Mesodermal cell (in vitro differentiated cells): Measurements from ENCODE around the gene FOXJ1.

ENCODE experiments used
- H3K27ac ChIP-seq: 2 replicates; pipeline ENCODE4 v1.7.0; 2013; ENCODE audit warnings: mild to moderate bottlenecking, low read depth, low read length, moderate library complexity; ENCODE audit not compliant: severe bottlenecking
- H3K36me3 ChIP-seq: 2 replicates; pipeline ENCODE4 v1.7.1; 2013; ENCODE audit warnings: mild to moderate bottlenecking, low read length, moderate library complexity; ENCODE audit not compliant: control insufficient read depth, insufficient read depth
- H3K4me1 ChIP-seq: one replicate; pipeline ENCODE4 v1.7.1; 2013; ENCODE audit warnings: mild to moderate bottlenecking, low read length; ENCODE audit not compliant: insufficient read depth, control insufficient read depth, poor library complexity, severe bottlenecking
- H3K4me3 ChIP-seq: 2 replicates; pipeline ENCODE4 v1.7.0; 2013; ENCODE audit warnings: low read length, control low read depth, mild to moderate bottlenecking; ENCODE audit not compliant: insufficient read depth, poor library complexity, severe bottlenecking; ENCODE audit errors: extremely low read depth
- H3K9me3 ChIP-seq: 2 replicates; pipeline ENCODE4 v1.7.1; 2013; ENCODE audit warnings: mild to moderate bottlenecking, low read length, moderate library complexity; ENCODE audit not compliant: control insufficient read depth
- WGBS, 2 experiments: methylation state at CpG; one replicate each; pipeline ENCODE4 v1.1.5; 2013; ENCODE audit warnings: missing lambda C conversion rate in 2 of 2; ENCODE audit not compliant: insufficient coverage in 2 of 2; 5-methylcytosine and 5-hydroxymethylcytosine counted together

The FOXJ1 gene

GRCh38 chr17:76132574-76133338, 8.3 kb downstream of the FOXJ1 start:
- Histone ChIP-seq H3K4me3 (no peak overlapping the region), H3K4me1 (peaks cover 4% of the 10 kb centered on the region), H3K9me3 (no peaks in the 10 kb centered on the region), H3K27ac (no peak overlapping the region), H3K36me3 (no peaks in the 10 kb centered on the region)
- WGBS, 2 experiments = 19 to 50% methylated on average over 3 to 10 of the region's 21 CpGs

DNA sequence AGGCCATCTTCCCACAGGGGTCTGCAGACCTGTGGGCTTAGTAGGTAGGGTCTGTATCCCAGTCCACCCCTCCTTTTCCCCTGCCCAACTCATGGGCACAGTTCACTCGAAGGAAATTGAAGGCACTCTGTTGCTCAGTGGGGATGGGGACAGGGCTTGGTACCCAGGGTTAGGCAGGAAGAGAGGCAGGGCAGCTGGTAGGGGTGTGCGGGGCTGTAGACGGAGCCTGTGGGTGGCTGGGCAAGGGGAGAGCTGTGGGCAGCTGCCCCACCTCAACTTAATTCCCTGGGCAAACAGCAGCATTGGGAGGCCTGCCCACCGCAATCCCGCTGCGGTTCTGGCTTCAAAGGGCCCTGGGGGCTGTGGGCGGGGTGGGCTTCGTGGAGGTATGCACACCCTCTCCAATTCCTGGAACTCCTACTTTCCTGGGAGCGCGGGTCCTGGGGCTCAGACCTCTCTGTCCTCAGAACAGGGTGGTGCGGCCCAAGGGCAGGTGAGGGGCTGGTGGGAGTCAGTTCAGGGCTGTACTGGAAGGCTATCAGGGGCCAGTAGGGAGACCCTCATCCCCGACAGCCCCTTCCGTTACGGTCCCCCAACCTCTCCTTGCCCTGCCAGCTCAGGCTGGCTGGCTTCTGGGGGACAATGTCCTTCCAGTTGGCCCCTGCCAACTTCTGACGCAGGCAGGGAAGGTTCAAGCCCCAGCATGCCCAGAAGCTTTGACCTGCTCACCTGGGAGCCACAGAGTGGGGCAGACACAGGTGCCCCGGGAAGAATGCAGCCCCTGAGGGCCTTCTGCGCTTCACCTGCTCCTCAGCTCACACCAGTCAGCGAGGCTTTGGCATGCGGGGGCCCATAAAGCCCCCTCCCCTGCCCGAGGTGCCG, 9.1 kb downstream of the FOXJ1 start:
- H3K4me3 ChIP-seq = no peak overlapping the region
- H3K9me3 ChIP-seq = no peaks in the 10 kb centered on the region
- no peak overlapping the region for H3K27ac ChIP-seq
- WGBS, 2 experiments = 26 to 42% methylated on average over 8 to 12 of the region's 21 CpGs
- H3K4me1 ChIP-seq = no peaks in the 10 kb centered on the region
- H3K36me3 ChIP-seq = no peaks in the 10 kb centered on the region

- H3K9me3 ChIP-seq = no peaks in the 10 kb centered on the region
- no peak overlapping the region for H3K4me3 ChIP-seq
- no peak overlapping the region for H3K27ac ChIP-seq
- H3K4me1 ChIP-seq = no peaks in the 10 kb centered on the region
- H3K36me3 ChIP-seq = no peaks in the 10 kb centered on the region
- WGBS, 2 experiments = 51 to 55% methylated on average over 10 to 16 of the region's 21 CpGs
Observed at GRCh38 chr17:76131051-76131691, 9.9 kb downstream of the FOXJ1 start.

GRCh38 chr17:76130473-76130872, 10.6 kb downstream of the FOXJ1 start:
- no peaks in the 10 kb centered on the region for H3K9me3 ChIP-seq
- no peaks in the 10 kb centered on the region for H3K36me3 ChIP-seq
- no peak overlapping the region for H3K4me3 ChIP-seq
- no peaks in the 10 kb centered on the region for H3K4me1 ChIP-seq
- H3K27ac ChIP-seq = no peak overlapping the region
- WGBS, 2 experiments = 81 to 85% methylated on average over 11 to 12 of the region's 13 CpGs

DNA sequence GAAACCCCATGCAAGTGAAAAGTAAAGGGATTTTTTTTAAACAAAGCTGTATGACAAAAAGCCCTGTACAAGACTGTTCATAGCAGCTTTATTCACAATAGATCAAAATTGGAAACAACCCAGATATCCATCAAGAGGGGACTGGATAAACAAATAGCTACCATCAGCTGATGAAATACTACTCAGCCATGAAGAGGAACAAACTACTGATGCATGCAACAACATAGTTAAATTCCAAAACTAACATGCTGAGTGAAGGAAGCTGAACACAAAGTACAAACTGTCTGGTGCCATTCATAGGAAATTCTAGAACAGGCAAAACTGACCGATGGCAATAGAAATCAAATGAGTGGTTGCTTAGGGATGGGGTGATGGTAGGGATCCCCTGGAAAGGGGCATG, 15.1 kb downstream of the FOXJ1 start:
- Histone ChIP-seq H3K27ac (no peak overlapping the region), H3K4me1 (no peaks in the 10 kb centered on the region), H3K36me3 (no peaks in the 10 kb centered on the region), H3K9me3 (no peaks in the 10 kb centered on the region), H3K4me3 (no peak overlapping the region)
- WGBS, 2 experiments = 100% methylated on average over 1 of the region's 1 CpG

GRCh38 chr17:76125391-76125675, 15.7 kb downstream of the FOXJ1 start:
- H3K9me3 ChIP-seq = no peaks in the 10 kb centered on the region
- no peak overlapping the region for H3K27ac ChIP-seq
- no peaks in the 10 kb centered on the region for H3K36me3 ChIP-seq
- H3K4me3 ChIP-seq = no peak overlapping the region
- 79 to 89% methylated on average over 4 to 5 of the region's 5 CpGs for WGBS, 2 experiments
- no peaks in the 10 kb centered on the region for H3K4me1 ChIP-seq

DNA sequence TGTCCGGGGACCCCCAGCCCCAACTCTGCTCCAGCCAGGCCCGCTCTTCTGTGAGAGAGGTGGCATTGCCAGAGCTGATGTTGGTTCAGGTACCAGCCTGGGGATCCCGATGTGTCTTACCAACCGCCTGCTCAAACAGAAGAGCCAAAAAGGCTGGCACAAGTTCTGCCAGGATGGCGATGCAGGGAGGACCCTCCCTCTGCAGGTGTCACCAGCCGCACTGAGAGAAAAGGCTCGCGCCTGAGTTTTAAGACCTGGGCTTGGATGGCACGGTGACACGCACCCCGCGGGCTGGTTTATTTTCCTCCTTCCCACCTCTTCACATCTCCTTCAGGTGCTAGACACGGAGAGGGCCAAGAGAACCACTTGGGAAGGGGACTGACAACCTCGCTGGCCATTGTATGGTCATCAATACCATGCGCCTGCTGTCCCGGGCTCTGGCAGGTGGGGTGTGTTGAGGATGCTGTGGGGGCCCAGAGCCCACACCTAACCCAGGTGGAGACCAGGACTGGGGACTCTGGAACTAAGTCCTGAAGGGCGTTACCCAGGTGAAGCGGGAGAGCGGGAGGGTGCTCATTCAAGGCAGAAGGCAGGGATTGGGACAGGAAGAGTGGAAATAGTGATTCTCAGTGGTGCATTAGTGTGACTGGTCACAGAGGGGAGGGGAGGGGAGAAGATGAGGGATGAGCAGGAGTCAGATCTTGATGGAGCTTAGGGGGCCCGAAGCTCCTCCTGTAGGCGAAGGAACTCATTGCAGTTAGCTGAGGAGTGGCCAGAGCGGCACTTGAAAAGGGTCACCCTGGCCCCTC, 16.3 kb downstream of the FOXJ1 start:
- no peaks in the 10 kb centered on the region for H3K4me1 ChIP-seq
- no peaks in the 10 kb centered on the region for H3K9me3 ChIP-seq
- H3K4me3 ChIP-seq = no peak overlapping the region
- no peak overlapping the region for H3K27ac ChIP-seq
- 87 to 90% methylated on average over 13 to 18 of the region's 22 CpGs for WGBS, 2 experiments
- H3K36me3 ChIP-seq = no peaks in the 10 kb centered on the region

DNA sequence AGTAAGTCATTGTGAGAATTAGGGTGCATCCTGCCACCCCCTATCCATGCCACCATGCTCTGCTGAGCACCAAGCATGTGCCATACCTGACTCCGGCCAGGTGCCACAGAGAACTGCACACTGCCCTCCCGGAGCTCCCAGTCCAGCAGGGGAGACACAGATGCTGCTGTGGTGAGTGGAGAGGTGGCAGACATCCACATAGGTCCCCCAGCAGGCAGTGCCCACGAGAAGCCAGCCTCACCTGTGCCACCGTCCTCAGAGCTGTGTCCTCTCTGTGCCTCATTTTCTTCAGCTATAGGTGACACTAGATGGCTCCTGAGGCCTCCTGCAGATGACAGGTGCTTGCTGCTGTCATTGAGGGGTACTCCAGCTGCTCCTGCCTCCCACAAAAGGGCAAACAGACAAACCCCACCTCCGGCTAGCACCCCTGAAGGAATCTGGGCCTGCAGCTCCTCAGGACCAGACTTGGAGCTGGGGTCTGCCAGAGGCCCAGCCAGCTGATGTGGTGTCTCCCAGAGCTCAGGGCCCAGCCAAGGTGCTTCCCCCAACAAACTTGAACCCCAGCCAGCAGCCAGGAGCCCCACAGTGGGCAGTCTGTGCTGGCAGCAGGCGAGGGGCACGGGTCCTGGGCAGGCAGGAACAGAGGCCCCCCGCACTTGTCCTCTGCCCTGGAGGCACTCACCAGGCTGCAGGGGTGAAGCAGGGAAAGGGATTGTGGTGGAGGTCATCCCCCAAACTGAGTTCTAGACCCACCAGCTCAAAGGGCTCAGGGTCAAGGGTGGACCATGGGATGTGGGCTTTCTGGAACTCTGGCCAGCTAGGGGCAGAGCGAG, 17.1 kb downstream of the FOXJ1 start:
- Histone ChIP-seq H3K27ac (no peak overlapping the region), H3K9me3 (no peaks in the 10 kb centered on the region), H3K4me3 (no peak overlapping the region), H3K4me1 (no peaks in the 10 kb centered on the region), H3K36me3 (no peaks in the 10 kb centered on the region)
- 70 to 71% methylated on average over 8 to 9 of the region's 9 CpGs for WGBS, 2 experiments

DNA sequence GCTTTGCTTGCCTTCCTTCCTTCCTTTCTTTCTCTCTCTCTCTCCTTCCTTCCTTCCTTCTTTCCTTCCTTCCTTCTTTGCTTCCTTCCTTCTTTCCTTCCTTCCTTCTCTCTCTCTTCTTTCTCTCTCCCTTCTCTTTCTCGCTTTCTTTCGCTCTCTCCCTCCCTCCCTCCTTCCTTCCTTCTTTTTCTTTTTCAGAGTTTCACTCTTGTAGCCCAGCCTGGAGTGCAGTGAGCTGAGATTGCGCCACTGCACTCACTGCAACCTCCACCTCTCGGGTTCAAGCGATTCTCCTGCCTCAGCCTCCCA, 17.9 kb downstream of the FOXJ1 start:
- WGBS, 2 experiments = 65 to 67% methylated on average over 3 to 4 of the region's 5 CpGs
- no peaks in the 10 kb centered on the region for H3K9me3 ChIP-seq
- H3K4me3 ChIP-seq = no peak overlapping the region
- H3K36me3 ChIP-seq = no peaks in the 10 kb centered on the region
- no peaks in the 10 kb centered on the region for H3K4me1 ChIP-seq
- no peak overlapping the region for H3K27ac ChIP-seq
